Frontal cortex (tissue), 4 donors: Measurements from ENCODE around the gene KHDC1. TPM values are rescaled to one million over a fixed set of nuclear protein-coding genes. Genes with fewer than 3 reads are reported as not detected.
A peak's percentile ranks its signal among the peaks of the same experiment; 100 is the strongest.
"Not testable (repeated sequence)": the region's sequence is repeated elsewhere in the genome, so short reads cannot be mapped to it uniquely, and the experiment has no call there.

Source experiments
- DNase-seq, 2 donors: peaks; one replicate each; pipeline ENCODE4 v3.0.0; 2012; ENCODE audit warnings: low spot score in 2 of 2
- FAIRE-seq: peaks from 2 replicates; lab custom pipeline; 2012; peaks lifted over from hg19 to GRCh38; lab: Jason Lieb, UNC
- total RNA-seq: library from RNA; depleted of rRNA; stranded (reverse); fragments of >200 nt; gene quantifications from one replicate; pipeline ENCODE4 v1.2.3, GENCODE V29; 2014
- donor health status: control.
- donor health status: control.
- donor health status: control.

The KHDC1 gene
- total RNA-seq: 2.9 TPM

GRCh38 chr6:73262671-73263569 is at the start of gene KHDC1:
Gene KHDC1 (minus strand): TSS chr6:73263196. CDS start chr6:73242517, 20,679 bp downstream.
- FAIRE-seq (no peak), DNase-seq (peak; percentile 62 to 66)

- not testable (repeated sequence) for FAIRE-seq, DNase-seq
Measured at GRCh38 chr6:73310503-73310845, 47.5 kb upstream of the KHDC1 start.

DNA sequence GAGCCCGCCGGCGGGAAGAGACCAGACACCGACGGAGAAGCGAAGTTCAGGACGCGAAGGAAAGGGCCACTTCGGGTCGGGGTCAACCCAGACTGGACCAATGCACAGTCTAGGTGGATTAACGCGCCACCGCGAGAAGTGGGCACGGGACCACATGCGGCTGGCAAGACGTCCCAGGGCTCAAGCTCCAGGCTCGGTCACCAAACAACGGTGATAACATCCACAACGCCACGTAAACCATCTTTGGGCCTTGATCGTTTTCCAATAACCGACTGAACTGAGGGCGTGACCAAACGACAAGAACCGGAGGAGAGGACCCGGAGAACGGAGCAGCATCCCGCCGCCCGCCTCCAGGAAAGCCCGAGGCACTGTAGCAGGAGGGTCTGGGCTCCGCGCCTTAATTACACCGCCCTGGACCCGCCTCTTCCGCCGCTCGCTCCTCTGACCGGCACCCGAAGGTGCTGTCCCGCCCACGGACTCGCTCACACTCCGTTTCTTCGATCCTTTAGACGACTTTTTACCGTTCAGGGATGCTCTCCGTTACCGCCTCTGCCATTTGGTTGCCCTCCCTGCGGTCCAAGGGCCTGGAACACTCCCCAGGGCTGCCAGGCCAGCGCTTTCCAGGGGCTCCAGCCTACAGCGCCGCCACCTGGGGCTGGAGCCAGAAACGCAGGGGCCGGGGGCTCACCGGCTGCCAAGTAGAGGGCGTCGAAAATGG is 46.9 kb upstream of the KHDC1 start:
- FAIRE-seq (no peak), DNase-seq (peak in 1 of 2 donors; percentile 63)

- no peak for FAIRE-seq
- DNase-seq: peak in 1 of 2 donors; percentile 43
Measured at GRCh38 chr6:73309535-73309784, 46.5 kb upstream of the KHDC1 start.

DNA sequence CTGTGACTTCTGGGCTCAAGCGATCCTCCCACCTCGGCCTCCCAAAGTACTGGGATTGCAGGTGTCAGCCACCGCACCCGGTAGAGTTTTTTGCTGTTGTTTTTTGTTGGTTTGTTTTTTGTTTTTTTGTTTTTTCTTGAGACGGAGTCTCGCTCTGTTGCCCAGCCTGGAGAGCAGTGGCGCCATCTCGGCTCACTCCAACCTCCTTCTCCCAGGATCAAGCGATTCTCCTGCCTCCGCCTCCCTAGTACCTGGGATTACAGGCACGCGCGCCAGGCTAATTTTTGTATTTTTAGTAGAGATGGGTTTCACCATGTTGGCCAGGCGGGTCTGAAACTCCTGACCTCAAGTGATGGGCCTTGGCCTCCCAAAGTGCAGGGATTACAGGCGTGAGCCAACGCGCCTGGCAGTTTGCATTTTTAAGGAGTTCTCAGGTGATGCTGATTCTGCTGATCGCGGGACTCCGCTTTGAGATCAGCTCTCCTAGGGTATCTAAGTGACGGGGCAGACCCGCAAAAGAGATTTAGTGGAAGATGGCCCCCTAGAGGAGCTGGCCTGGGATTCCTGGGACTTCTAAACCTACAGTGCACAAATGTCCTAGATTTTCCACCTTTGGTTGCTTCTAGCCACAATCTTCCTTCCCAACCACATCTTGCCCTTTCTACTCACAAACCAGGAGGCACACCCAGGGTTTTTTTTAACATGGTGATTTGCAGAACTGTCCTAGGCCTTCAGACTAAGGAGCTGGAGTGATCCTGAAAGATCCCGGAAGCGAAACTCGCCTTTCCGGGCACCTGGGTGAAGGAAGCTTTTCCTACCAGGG is 45.9 kb upstream of the KHDC1 start:
- no peak for DNase-seq
- no peak for FAIRE-seq

GRCh38 chr6:73303773-73304172 is 40.8 kb upstream of the KHDC1 start:
- not testable (repeated sequence) for DNase-seq, FAIRE-seq

GRCh38 chr6:73302339-73302738 is 39.3 kb upstream of the KHDC1 start:
- FAIRE-seq (no peak), DNase-seq (no peak)

- peak in 1 of 2 donors; percentile 42 for DNase-seq
- FAIRE-seq: no peak
Measured at GRCh38 chr6:73299151-73299971, 36.4 kb upstream of the KHDC1 start.

GRCh38 chr6:73293331-73293730 is 30.3 kb upstream of the KHDC1 start:
- FAIRE-seq (no peak), DNase-seq (no peak)

DNA sequence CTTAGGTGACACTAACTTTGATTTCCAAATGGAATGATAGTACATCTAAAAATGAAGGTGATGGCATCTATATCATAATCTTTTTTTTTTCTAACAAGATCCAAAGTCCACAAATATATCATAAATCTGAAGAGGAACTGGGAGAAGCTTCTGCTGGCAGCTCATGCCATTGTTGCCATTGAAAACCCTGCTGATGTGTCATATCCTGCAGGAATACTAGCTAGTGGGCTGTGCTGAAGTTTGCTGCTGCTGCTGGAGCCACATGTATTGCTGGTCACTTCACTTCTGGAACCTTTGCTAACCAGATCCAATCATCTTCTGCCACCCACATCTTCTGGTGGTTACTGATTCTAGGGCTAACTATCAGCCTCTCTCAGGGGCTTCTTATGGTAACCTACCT is 27.4 kb upstream of the KHDC1 start:
- DNase-seq (no peak), FAIRE-seq (no peak)

- FAIRE-seq: no peak
- no peak for DNase-seq
Measured at GRCh38 chr6:73286752-73287151, 23.8 kb upstream of the KHDC1 start.

- no peak for FAIRE-seq
Measured at GRCh38 chr6:73285674-73286283, 22.8 kb upstream of the KHDC1 start.

GRCh38 chr6:73282871-73283270 is 19.9 kb upstream of the KHDC1 start:
- FAIRE-seq (no peak), DNase-seq (no peak)

More at GRCh38 chr6:73285674-73286283, 22.8 kb upstream of the KHDC1 start:
- peak in 1 of 2 donors; percentile 46 for DNase-seq

- FAIRE-seq, DNase-seq: not testable (repeated sequence)
Measured at GRCh38 chr6:73281684-73282083, 18.7 kb upstream of the KHDC1 start.

GRCh38 chr6:73269296-73269695 is 6.3 kb upstream of the KHDC1 start:
- not testable (repeated sequence) for DNase-seq

DNA sequence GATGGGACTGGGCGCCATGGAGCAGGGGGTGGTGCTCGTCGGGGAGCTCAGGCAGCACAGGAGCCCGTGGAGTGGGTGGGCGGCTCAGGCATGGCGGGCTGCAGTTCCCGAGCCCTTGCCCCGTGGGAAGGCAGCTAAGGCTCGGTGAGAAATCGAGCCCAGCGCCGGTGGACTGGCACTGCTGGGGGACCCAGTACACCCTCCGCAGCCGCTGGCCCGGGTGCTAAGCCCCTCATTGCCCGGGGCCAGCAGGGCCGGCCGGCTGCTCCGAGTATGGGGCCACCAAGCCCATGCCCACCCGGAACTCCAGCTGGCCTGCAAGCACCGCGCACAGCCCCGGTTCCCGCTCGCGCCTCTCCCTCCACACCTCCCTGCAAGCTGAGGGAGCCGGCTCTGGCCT is 5.9 kb upstream of the KHDC1 start:
- not testable (repeated sequence) for FAIRE-seq, DNase-seq

More at GRCh38 chr6:73269296-73269695, 6.3 kb upstream of the KHDC1 start:
- not testable (repeated sequence) for FAIRE-seq

- FAIRE-seq (no peak), DNase-seq (no peak)
Measured at GRCh38 chr6:73264446-73264845, 1.4 kb upstream of the KHDC1 start.

- FAIRE-seq: no peak
- no peak for DNase-seq
Measured at GRCh38 chr6:73263570-73263909, 544 bp upstream of the KHDC1 start.

GRCh38 chr6:73258721-73259120 is 4.3 kb downstream of the KHDC1 start:
- DNase-seq (no peak), FAIRE-seq (no peak)
